Suppressor macrophage (primary cell): ENCODE results near the gene SPSB1.

ENCODE experiments used
- DNase-seq, 4 experiments: peaks; one replicate each; pipeline ENCODE4 v3.0.0-alpha.2; 2020 to 2022

Gene SPSB1

DNA sequence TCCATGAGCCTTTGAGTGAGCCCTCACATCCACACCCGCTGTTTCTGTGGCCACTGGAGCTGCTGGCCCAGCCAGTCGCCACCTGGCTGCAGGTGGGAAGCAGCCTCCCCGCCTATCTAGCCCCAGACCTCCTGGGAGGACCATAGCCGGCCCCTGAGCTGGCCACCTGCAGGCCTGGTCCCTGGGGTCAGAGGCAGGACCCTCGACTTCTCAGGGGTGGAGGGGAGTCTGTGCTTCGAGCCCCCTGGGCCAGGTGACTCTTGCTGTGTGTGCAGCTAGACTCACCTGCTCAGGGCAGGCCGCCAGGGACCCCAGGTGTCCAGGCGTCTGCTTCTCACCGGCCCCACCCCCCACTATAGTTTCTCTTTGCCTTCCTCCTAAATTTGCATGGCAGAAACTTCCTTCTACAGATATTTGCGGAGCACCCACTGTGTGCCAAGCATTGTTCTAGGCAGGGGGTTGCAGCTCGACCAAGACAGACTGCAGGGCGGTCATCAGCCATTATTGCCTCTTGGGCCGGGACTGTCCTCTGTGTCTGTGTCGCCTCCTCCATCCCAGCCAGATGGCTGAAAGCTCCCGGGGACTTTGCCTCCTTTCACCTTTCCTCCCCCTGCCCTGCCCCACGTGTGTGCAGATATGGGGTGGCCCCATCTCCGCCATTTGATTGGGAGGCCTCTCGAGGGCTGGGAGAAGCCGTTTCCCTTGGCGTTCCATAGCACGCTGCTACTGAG, 27.3 kb downstream of the SPSB1 start:
- no peak for DNase-seq

DNA sequence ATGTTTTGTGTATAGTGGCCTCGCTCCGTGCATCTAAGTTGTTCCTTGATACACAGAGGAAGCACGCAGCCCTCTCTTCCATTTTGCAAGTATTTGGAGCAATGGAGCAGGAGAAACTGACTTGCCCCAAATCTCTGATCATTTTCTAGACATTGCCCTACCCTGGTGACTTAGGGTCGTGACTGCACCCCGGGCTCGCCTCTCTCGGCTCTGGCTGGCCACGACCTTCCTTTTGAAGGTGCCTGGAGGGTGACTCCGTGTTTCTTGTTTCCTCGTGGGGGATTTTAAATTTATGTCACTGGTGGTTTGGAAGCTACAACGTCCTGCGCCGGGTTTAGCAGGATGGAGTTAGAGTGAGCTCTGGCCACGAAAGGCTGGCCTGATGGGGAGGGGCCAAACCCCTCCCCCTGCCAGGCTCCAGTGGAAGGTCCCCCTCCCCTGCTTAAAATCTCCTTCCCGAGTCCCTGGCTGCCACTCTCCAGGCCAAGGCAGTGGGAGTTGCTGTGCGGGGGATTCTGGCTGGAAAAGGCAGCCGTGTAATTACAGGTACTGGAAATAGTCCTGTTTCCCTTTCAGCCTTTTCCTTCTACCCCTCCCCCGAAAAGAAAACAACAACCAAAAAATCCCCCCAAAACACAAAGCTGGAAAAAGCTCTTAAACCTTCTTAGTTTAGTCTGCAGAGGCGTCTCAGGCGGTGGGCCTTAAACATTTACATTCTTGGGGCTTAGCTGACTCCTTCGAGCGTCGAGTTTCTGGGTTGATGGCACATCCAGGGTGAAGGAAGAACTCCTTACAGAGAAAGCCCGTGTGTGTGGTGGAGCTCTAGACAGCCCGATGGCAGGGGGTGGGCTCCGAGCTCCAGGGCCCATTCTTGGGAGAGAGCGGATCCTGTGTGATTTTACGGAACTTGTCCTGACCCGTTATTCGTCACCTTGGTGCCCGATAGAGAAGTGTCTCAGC, 28.1 kb downstream of the SPSB1 start:
- DNase-seq: no peak

DNA sequence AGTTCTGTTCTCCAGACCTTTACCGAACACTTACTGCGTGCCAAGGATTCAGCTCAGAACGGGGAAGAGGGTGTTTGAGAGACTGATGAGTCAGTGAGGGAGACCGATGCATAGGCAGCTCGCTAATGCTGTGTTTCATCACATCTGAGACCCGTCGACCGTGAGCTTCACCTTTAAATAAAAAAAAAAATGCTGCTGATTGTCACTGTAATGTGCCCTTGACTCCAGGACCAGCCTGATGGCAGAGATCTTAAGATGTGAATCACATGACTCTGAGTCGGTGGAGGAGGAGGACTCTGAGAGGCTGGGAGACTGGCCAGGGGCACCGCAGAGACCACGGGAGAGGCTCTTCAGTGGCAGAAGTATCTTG, 28.8 kb downstream of the SPSB1 start:
- peak; percentile 23 to 57 (median 48) for DNase-seq

DNA sequence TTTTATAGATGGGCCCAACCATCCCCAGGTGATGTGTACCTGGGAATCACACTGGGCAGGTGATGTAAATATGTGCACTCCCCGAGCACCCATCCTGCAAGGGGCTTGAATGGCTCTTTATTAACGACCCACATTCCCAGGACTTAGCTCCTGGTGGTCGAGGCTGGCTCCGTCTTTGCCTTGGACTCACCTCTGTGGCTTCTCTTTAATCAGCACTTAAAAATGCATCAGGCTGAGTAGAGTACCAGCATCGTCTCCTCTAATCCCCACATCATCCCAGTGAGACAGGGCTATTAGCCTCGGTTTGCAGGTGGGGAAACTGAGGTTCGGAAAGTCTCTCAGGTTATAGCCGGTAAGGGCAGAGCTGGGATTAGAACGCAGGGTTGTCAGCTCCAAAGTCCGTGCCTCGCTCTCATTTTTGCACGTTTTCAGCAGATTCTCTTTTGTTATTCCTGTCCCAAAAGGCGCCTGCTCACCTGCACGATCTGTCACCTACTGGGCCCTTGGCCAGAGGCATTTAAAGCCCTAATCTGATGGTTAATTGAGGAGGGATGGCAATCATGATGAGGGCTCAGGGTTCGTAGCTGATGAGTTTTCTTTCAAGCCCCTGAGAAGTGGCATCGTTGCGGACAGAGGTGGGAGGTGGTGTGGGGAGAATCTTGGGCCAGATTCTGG, 29.4 kb downstream of the SPSB1 start:
- DNase-seq: no peak

DNA sequence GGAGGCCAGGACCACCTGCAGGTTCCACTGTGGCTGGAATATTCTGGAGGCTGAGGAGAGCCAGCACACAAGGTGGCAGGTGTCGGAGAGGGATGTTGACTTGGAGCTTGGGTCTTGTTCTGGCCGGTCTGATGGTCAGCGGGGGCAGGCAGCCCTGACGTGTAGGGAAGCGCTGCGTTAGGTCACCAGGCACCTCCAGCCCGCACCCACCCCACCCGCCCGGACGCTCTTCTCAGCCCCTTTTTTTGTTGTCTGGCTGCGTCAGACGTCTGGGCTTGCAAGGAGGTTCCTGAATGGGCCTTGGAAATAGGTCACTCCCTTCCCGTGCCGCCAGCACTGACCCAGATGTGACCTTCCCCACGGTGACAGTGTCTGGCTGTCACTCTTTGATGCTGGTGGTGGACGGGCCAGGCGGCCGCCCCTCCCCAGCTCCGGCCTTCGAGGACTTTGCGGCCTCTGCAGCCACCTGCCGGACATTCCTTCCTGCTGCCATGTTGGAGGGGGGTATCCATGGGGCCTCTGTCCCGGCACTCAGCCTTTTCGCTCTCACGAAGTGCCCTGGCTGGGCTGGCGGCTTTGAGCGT, 30.1 kb downstream of the SPSB1 start:
- no peak for DNase-seq

DNA sequence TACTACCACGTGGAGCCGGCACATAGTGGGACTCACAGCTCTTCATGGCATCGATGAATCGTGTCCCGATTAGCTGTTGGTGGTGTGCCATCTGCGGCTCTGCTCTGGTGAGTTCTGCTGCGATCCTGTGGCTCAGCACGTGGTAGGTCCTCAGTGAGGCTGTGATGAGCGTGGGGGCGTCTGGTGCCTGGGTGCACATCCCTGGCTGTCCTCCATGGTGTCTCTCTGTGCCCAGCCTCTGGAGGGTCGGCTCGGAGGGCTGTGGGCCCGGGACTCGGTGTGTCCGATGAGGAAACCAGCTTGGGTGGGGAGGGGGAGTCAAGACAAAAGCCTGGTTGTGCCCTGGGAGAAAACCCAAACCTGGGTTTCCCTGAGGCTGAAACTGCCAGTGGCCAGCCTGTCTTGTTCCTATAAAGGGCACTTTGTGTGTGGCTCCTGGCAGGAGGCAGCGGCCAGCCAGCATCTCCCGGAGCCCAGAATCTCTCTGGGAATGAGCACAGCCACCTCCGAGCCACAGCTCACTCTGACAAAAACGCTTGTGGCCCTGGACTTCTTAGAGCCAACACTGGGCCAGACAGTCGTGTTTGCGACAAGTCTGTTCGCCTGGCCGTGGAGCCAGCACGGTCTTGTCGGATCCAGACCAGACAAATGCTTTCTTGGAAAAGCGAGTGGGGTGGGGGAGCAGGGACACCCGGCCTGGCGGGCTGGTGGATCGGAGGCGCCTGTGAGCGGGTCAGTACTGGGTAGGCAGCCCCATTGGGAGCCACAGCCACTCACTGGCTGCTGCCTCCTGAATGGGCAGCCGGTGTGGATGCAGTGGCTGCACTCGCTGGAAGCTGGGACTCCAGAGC, 31.8 kb downstream of the SPSB1 start:
- DNase-seq: no peak

DNA sequence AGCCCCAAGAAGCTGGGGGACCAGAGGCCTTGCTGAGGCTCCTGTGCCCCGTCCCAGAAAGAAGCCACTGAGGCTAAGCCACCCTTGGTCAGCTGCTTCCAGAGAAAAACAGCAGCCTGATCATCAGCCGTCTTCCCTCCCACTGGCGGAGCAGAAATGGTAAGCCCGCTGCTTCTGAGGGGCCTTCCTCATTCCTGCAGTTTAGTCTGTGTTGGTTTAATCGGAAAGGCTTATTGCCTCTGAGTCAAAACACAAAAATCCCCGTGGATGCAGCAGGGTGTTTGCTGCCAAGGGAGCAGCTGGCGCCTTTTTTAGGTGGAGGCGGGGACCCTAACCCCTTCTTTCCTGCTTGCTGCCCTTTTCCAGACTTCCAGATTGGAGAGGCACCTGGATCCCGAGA, 33.9 kb downstream of the SPSB1 start:
- DNase-seq: no peak

DNA sequence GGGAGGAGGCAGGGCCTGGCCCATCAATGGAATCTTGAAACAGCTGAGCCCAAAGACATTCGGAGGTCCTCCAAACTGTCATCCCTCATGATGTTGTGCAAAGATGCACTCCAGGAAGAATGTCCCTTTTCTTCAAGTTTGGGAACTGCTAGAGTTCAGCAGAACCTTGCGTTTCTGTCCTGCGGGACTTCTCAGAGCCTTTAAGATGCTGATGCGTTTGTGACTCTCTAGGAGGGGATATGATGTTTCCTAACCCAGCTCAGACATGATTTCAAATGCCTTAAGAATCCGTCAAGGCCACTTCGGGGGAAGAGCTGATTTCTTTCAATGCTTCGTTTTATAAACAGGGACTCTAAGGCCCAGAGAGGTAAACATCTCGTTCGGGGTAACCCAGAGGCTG, 35.5 kb downstream of the SPSB1 start:
- no peak for DNase-seq

DNA sequence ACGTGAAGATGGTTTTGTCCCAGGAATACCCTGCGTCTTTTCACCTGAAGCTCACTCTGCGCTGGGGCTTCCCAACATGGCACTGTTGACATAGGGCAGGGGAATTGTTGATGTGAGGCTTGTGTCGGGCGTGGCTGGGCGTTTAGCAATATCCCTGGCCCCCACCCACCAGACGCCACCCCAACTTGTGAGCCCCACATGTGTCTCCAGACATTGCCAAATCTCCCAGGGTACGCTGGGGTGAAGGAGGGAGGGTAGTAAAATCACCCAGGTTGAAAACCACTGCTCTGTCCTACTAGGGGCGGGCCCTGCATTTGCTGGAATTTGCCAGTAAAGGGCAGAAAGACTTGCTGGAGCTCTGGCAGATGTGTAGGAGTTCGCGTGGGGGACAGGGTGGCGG, 36.0 kb downstream of the SPSB1 start:
- DNase-seq: no peak

DNA sequence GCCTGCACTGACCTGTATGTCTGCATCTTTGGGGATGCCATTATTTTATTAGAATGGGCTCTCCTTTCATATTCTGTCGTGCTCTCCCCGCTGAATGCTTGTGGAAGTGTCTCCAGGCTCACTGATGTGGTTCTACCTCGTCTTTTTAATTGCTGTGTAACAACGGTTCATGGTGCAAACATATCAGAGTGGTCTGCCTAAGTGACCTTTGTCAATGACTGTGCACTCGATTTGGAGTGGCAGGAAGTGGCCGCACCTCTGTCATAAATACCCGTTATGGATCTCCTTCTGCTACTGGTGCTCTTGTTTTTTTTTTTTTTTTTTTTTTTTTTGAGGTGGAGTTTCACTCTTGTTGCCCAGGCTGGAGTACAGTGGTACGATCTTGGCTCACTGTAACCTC, 38.3 kb downstream of the SPSB1 start:
- no peak for DNase-seq

DNA sequence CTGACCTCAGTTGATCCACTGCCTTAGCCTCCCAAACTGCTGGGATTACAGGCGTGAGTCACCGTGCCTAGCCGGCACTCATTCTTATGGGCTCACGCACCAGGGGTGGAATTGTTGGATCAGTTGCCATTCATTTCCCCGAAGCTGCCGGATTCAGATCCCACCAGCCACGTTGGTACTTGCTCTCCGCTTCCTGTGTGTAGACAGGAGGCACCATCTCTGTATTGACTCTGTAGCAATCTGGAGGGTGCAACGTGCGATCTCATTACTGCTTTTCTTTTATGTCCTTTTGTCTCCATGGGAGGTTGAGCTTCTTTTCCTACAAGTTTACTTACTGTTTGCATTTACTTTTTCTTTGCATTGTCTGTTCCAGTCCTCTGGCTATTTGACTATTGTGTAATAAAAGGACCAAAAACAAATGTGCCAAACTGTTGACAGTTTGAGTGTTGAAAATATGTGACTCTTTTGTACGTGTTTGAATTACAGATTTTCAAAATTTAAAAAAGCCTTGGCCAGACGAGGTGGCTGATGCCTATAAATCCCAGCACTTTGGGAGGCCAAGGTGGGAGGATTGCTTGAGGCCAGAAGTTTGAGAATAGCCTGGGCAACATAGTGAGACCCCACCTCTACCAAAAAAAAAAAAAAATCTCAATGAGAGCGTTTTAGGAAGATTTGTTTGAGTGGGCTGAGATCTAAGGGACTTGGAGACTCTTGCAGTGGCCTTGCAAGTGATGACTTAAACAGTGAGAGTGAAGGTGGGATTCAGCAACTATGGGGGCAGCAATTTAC, 39.1 kb downstream of the SPSB1 start:
- DNase-seq: no peak

DNA sequence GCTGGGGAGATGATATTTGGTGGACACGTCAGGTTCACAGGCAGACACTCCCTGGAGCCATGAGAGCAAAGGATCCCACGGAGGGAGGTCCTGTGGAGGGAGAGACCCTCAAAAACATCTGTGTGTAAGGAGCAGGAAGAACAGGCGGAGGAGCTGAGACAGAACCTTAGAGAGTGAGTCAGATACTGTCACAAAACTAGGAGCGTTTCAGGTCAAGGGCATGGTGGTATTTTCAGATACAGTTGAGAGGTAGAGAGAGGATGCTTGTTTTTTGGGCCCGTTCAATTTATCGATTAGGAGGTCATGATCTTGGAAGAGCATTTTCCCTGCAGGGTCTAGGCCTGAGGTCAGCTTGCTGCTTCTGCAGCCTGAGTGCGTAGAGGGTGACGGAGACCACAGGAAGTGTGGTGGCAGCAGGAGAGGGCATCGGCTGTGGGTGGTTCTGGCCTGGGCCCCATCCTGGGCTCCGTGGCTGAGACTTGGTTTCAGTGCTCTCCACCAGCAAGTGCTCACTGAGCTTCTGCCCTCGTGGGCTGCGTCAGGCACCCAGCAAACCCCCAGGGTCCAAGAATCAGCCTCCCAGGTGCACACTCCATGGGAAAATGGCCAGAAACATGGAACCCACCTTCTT, 39.9 kb downstream of the SPSB1 start:
- no peak for DNase-seq

DNA sequence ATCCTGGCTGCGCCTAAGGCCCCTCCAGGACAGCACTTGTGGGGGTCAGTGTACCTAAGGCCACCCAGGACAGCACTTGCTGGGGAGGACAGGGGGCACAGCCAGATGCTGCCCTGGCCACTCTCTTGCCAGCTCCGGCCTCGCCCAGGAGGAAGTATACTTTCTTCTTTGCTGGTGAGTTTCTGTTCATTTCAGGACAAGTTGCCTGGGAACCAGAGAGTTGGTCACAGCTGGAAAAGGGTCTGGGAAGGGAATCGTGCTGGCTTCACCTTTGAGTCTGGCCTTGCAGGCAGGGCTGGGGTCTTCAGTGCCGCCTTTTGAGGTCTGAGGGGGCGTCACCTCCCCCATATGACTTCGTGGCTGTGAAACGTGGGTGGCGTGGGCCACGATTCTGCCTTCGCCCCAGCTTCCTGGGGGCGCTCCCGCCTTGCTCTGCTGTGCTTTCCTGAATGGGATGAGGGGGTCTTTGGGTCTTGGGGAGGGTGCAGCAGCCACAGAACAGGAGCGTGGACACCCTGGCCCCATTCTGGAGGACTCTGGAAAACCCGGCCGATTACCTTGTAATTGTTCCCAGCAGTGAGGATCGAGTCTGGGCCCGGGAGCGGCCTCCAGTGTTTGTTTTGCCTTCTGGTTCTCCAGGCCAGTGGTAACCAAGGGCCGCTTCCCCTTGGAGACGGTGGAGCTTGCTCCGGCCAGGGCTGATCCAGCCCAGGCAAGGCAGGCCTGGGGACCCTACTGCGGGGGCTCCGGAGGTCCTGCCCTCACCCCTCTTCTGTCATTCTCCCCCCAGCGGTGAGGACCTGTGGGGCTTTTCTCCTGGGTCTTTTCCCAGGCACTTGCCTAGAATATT, 45.9 kb downstream of the SPSB1 start:
- DNase-seq: no peak

DNA sequence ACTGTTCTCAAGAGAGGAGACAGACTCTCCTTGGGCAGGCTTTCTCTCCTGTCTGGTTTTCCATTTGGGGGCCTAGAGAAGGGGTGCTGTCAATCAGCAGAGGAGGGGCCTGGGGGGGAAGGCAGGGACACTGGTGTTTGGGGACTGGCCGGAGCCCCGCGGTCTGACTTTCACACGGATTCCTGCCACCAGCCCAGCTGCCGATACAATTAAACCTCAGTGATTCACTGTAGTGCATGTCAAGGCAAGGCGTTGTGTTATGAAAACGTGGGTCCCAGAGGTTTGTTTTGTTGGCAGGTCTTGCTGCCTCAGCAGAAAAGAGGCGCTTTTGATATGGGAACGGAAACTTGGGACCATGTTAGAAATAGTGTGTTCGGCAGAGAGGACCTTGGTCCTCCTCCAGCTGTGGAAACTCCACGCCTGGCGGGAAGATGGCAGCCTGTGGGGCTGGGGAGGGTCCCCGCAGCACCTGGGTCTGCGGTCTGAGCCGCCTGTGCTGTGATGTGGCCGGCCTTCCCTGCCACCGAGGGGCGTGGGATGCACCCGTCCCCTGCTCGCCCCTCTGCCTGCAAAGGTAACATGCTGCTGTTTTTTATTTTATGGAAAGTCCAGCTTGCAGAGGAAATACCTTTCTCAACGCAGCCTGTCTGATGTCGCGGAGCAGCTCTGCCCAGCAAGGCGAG, 47.6 kb downstream of the SPSB1 start:
- no peak for DNase-seq

DNA sequence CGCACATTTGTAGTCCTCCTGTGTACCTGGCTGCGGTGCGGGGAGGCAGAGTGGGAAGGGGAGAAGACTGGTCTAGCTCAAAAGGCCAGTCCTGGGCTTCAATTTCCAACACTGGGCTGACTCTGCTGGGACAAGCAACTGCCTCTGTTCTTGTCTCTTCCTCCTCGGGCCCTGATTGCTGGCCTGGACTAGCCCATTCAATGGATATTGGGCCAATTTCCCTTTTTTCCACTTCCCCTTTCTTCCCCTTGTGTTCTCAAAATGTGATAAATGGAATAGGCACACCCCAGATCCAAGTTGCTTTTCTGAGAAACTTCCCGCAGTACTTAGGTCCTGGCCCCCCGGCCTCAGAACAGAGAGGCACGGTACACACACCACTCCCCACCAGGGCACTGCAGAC, 48.2 kb downstream of the SPSB1 start:
- DNase-seq: peak; percentile 77 to 90 (median 83)

DNA sequence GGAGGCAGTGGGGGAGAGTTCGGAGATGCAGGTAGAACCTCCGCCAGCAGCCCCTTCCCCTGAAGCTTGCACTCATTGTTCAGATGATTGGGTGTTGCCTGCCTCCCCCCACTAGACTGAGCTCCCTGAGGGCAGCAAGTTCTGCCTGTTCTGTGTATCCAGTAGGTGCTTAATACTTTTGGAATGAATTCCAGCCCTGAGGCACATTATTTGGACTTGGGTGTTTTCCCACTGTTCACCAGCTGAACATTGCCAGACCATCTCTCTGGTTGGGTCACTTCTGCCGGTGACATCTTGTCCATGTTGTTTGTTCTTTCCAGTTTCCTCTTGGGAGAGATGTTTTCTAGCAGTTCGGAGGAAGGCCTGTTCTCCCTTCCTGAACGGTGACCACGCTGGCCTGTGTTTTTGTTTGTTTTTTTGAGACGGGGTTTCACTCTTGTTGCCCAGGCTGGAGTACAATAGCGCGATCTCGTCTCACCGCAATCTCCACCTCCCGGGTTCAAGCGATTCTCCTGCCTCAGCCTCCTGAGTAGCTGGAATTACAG, 48.7 kb downstream of the SPSB1 start:
- no peak for DNase-seq

DNA sequence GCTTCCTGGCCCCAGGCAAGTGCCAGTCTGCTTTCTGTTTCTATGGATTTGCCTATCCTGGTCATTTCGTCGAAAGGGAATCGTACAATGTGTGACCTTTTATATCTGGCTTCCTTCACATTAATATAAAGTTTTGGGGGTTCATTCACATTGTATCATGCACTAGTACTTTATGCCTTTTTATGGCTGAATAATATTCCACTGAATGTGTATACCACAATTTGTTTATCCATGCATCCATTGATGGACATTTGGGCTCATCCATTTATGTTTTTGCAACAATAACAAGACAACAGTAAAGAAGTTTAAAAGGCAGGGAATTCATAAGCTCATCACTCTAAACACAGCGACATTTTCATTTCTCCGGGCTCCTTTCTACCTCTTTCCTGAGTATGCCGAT, 50.6 kb downstream of the SPSB1 start:
- no peak for DNase-seq

DNA sequence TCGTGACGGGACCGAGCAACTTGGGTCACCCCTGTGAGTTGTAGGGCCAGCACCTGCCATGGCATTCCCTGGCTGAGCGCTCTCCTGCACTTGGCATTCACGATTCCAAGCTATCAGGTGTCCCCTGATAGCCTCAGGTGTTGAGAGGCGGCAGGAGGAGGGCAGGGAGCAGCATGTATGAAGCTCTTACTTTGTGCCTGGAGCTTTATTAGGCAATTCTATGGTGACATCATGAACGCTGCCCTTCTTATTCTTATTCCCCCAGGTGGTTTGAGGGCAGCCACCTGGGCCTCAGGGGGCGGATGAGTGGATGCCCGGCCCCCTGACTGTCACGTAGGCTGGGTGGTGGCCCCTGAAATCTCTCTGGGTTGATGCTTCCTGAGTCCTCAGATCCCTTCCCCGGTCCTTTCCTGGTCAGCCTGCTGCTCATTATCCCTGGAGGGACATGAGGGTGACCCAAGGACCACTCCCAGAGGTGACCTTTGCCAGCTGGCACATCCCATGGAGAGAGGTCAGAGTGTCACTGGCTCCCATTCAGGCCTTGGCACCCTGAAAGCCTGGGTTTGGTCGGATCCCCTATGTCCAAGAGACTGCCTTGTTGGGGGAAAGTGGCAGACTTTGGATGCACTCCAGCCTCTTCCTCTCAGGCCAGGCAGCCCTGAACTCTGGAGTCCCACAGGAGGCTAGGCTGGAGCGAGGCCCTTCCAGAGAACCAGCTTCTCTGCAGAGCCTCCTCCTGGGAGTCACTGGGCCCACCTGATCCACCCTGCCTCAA, 51.9 kb downstream of the SPSB1 start:
- no peak for DNase-seq
